Measurements from ENCODE around the gene DNAH10.

Gene DNAH10

GRCh38 chr12:123757561-123757960 lies 4.5 kb upstream of the DNAH10 start:
- TF ChIP-seq CSDC2 (CRISPR knock-in tag; IDR thresholded peaks at IDR 0.05) (no peak), PPARA (CRISPR knock-in tag; IDR thresholded peaks at IDR 0.05; ENCODE audit: borderline replicate concordance) (no peak)
- ATAC-seq = no peak

- ATAC-seq = no peak
- TF ChIP-seq ZNF70 (CRISPR knock-in tag; IDR thresholded peaks at IDR 0.05) (no peak), POU6F1 (CRISPR knock-in tag; IDR thresholded peaks at IDR 0.05; ENCODE audit: borderline replicate concordance, low read depth) (no peak), TOX (CRISPR knock-in tag; IDR thresholded peaks at IDR 0.05; ENCODE audit: borderline replicate concordance) (no peak), ZNF8 (CRISPR knock-in tag; IDR thresholded peaks at IDR 0.05) (no peak), TCF4 (CRISPR knock-in tag; IDR thresholded peaks at IDR 0.05; ENCODE audit: borderline replicate concordance) (no peak), PPARA (CRISPR knock-in tag; IDR thresholded peaks at IDR 0.05; ENCODE audit: borderline replicate concordance) (no peak), ZFP30 (CRISPR knock-in tag; IDR thresholded peaks at IDR 0.05) (no peak), CSDC2 (CRISPR knock-in tag; IDR thresholded peaks at IDR 0.05) (no peak), ISL1 (CRISPR knock-in tag; IDR thresholded peaks at IDR 0.05) (no peak), ARNTL (CRISPR knock-in tag; IDR thresholded peaks at IDR 0.05; ENCODE audit: borderline replicate concordance, low read depth) (no peak), ZNF565 (CRISPR knock-in tag; conservative IDR thresholded peaks at IDR 0.05; ENCODE audit: low read depth) (no peak), CREB5 (CRISPR knock-in tag; IDR thresholded peaks at IDR 0.05; ENCODE audit: low read depth) (no peak), PATZ1 (CRISPR knock-in tag; IDR thresholded peaks at IDR 0.05; ENCODE audit: borderline replicate concordance) (no peak), OSR1 (CRISPR knock-in tag; IDR thresholded peaks at IDR 0.05) (no peak), ESRRG (CRISPR knock-in tag; IDR thresholded peaks at IDR 0.05) (no peak)
Observed at GRCh38 chr12:123760267-123760938, 1.7 kb upstream of the DNAH10 start.

GRCh38 chr12:123762715-123763052 lies 583 bp downstream of the DNAH10 start:
- TF ChIP-seq RARB (CRISPR knock-in tag; IDR thresholded peaks at IDR 0.05) = no peak
- TF ChIP-seq ISL1 (CRISPR knock-in tag; IDR thresholded peaks at IDR 0.05) = no peak
- TF ChIP-seq TCF4 (CRISPR knock-in tag; IDR thresholded peaks at IDR 0.05; ENCODE audit: borderline replicate concordance) = no peak

GRCh38 chr12:123763093-123763492 lies 992 bp downstream of the DNAH10 start:
- ATAC-seq = no peak
- TF ChIP-seq CSRNP3 (CRISPR knock-in tag; IDR thresholded peaks at IDR 0.05) (no peak), CREB5 (CRISPR knock-in tag; IDR thresholded peaks at IDR 0.05; ENCODE audit: low read depth) (no peak), PPARA (CRISPR knock-in tag; IDR thresholded peaks at IDR 0.05; ENCODE audit: borderline replicate concordance) (no peak), ISL1 (CRISPR knock-in tag; IDR thresholded peaks at IDR 0.05) (no peak), GLIS3 (CRISPR knock-in tag; IDR thresholded peaks at IDR 0.05) (no peak), OSR1 (CRISPR knock-in tag; IDR thresholded peaks at IDR 0.05) (no peak), CSDC2 (CRISPR knock-in tag; IDR thresholded peaks at IDR 0.05) (no peak), ZNF8 (CRISPR knock-in tag; IDR thresholded peaks at IDR 0.05) (no peak), ZNF565 (CRISPR knock-in tag; conservative IDR thresholded peaks at IDR 0.05; ENCODE audit: low read depth) (no peak), TOX (CRISPR knock-in tag; IDR thresholded peaks at IDR 0.05; ENCODE audit: borderline replicate concordance) (no peak), SNAI2 (CRISPR knock-in tag; IDR thresholded peaks at IDR 0.05) (no peak), ZC3H10 (CRISPR knock-in tag; IDR thresholded peaks at IDR 0.05) (no peak), TSHZ2 (CRISPR knock-in tag; IDR thresholded peaks at IDR 0.05) (no peak), TCF4 (CRISPR knock-in tag; IDR thresholded peaks at IDR 0.05; ENCODE audit: borderline replicate concordance) (no peak), BACH2 (CRISPR knock-in tag; IDR thresholded peaks at IDR 0.05; ENCODE audit: borderline replicate concordance) (no peak), ESRRG (CRISPR knock-in tag; IDR thresholded peaks at IDR 0.05) (no peak), ZFP30 (CRISPR knock-in tag; IDR thresholded peaks at IDR 0.05) (no peak), POU6F1 (CRISPR knock-in tag; IDR thresholded peaks at IDR 0.05; ENCODE audit: borderline replicate concordance, low read depth) (no peak)

More at GRCh38 chr12:123762715-123763052, 583 bp downstream of the DNAH10 start:
- ATAC-seq = no peak
